Measurements from ENCODE around the gene XIRP2. TPM values are rescaled to one million over a fixed set of nuclear protein-coding genes. Genes with fewer than 3 reads are reported as not detected.

Gene XIRP2
- total and polyA plus RNA-seq, 4 donors: under 0.01 to 0.14 (median 0.01) TPM; not detected in 1

- Histone ChIP-seq H3K36me3 (ENCODE audit: control insufficient read depth in 4 of 4, insufficient read depth in 3 of 4, low read depth in 1 of 4, low read length in 3 of 4) (no peaks in the 10 kb centered on the region), H3K4me1 (ENCODE audit: control insufficient read depth in 4 of 4, insufficient read depth in 4 of 4, low read length in 3 of 4) (peaks cover 0 to 12% (median 7%) of the 10 kb centered on the region in 4 donors), H3K4me3 (ENCODE audit: low read depth in 1 of 3, low read length in 3 of 3) (no peak overlapping the region), H3K9me3 (ENCODE audit: control insufficient read depth in 4 of 4, low read length in 3 of 4) (no peaks in the 10 kb centered on the region), H3K27ac (ENCODE audit: low read depth in 1 of 2, low read length in 2 of 2) (no peak overlapping the region), H3K9ac (ENCODE audit: low read depth in 1 of 2, low read length in 2 of 2) (no peak overlapping the region), H3K27me3 (ENCODE audit: control insufficient read depth in 4 of 4, insufficient read depth in 4 of 4, low read length in 3 of 4) (no peaks in the 10 kb centered on the region)
- 88% methylated on average over 5 of the region's 5 CpGs for WGBS
- TF ChIP-seq SP1 (IDR thresholded peaks at IDR 0.05): no peak
- no peak for TF ChIP-seq HNF4A (conservative IDR thresholded peaks at IDR 0.05)
- TF ChIP-seq REST (IDR thresholded peaks at IDR 0.05): no peak
- TF ChIP-seq ATF3 (IDR thresholded peaks at IDR 0.05): no peak
- TF ChIP-seq MAX (IDR thresholded peaks at IDR 0.05): no peak
- TF ChIP-seq RXRA (IDR thresholded peaks at IDR 0.05): no peak
- TF ChIP-seq CTCF (IDR thresholded peaks at IDR 0.05; ENCODE audit: low read depth, low read length, missing input control): no peak
- no peak for TF ChIP-seq ZBTB33 (IDR thresholded peaks at IDR 0.05)
- no peak for TF ChIP-seq GABPA (IDR thresholded peaks at IDR 0.05 in 1 of 2, conservative IDR thresholded peaks at IDR 0.05 in 1 of 2)
- TF ChIP-seq RAD21 (IDR thresholded peaks at IDR 0.05): no peak
- DNase-seq (ENCODE audit: low spot score): no peak
Measured at GRCh38 chr2:167200019-167200418, 311.7 kb downstream of the XIRP2 start.

- no peak for TF ChIP-seq CTCF (IDR thresholded peaks at IDR 0.05; ENCODE audit: low read depth, low read length, missing input control)
- TF ChIP-seq TAF1 (conservative IDR thresholded peaks at IDR 0.05): no peak
- no peak for TF ChIP-seq ZBTB33 (IDR thresholded peaks at IDR 0.05)
- TF ChIP-seq HNF4A (conservative IDR thresholded peaks at IDR 0.05): no peak
- TF ChIP-seq SP1 (IDR thresholded peaks at IDR 0.05): no peak
- TF ChIP-seq REST (IDR thresholded peaks at IDR 0.05): no peak
- no peak for TF ChIP-seq GABPA (IDR thresholded peaks at IDR 0.05 in 1 of 2, conservative IDR thresholded peaks at IDR 0.05 in 1 of 2)
- H3K4me3 ChIP-seq (ENCODE audit: low read depth in 1 of 3, low read length in 3 of 3): no peak overlapping the region
- H3K4me1 ChIP-seq (ENCODE audit: control insufficient read depth in 4 of 4, insufficient read depth in 4 of 4, low read length in 3 of 4): no peaks in the 10 kb centered on the region
- H3K9me3 ChIP-seq (ENCODE audit: control insufficient read depth in 4 of 4, low read length in 3 of 4): no peaks in the 10 kb centered on the region
- H3K27me3 ChIP-seq (ENCODE audit: control insufficient read depth in 4 of 4, insufficient read depth in 4 of 4, low read length in 3 of 4): peaks cover 0 to 2% (median 0%) of the 10 kb centered on the region in 4 donors
- no peak overlapping the region for H3K9ac ChIP-seq (ENCODE audit: low read depth in 1 of 2, low read length in 2 of 2)
- DNase-seq (ENCODE audit: low spot score): no peak
- H3K36me3 ChIP-seq (ENCODE audit: control insufficient read depth in 4 of 4, insufficient read depth in 3 of 4, low read depth in 1 of 4, low read length in 3 of 4): no peaks in the 10 kb centered on the region
- WGBS: 72% methylated on average over 3 of the region's 3 CpGs
- H3K27ac ChIP-seq (ENCODE audit: low read depth in 1 of 2, low read length in 2 of 2): no peak overlapping the region
Measured at GRCh38 chr2:167209784-167210183, 321.5 kb downstream of the XIRP2 start.

All from liver (tissue), 9 donors.